AG09309 (cell line): ENCODE results near the gene ZNF774.
A peak's percentile ranks its signal among the peaks of the same experiment; 100 is the strongest.

Experiments
- DNase-seq: peaks from one replicate; pipeline ENCODE4 v3.0.0-alpha.2; 2010; ENCODE audit warnings: low read depth
- H3K4me3 ChIP-seq: 2 replicates; pipeline ENCODE4 v1.5.1; 2011; ENCODE audit warnings: mild to moderate bottlenecking, low read depth, low read length, moderate library complexity; ENCODE audit not compliant: control insufficient read depth
- TF ChIP-seq, protein P1 (sequence below): IDR thresholded peaks from 2 replicates; pipeline ENCODE4 v1.5.1; 2011; ENCODE audit warnings: mild to moderate bottlenecking, low read depth, low read length, inconsistent platforms; ENCODE audit not compliant: insufficient read depth, control insufficient read depth; ENCODE audit errors: missing control alignments

ZNF774 gene

GRCh38 chr15:90316139-90316538 lies 35.9 kb upstream of the ZNF774 start:
- TF ChIP-seq, protein P1, sequence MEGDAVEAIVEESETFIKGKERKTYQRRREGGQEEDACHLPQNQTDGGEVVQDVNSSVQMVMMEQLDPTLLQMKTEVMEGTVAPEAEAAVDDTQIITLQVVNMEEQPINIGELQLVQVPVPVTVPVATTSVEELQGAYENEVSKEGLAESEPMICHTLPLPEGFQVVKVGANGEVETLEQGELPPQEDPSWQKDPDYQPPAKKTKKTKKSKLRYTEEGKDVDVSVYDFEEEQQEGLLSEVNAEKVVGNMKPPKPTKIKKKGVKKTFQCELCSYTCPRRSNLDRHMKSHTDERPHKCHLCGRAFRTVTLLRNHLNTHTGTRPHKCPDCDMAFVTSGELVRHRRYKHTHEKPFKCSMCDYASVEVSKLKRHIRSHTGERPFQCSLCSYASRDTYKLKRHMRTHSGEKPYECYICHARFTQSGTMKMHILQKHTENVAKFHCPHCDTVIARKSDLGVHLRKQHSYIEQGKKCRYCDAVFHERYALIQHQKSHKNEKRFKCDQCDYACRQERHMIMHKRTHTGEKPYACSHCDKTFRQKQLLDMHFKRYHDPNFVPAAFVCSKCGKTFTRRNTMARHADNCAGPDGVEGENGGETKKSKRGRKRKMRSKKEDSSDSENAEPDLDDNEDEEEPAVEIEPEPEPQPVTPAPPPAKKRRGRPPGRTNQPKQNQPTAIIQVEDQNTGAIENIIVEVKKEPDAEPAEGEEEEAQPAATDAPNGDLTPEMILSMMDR, result no peak
- no peak overlapping the region for H3K4me3 ChIP-seq
- no peak for DNase-seq

- DNase-seq, result no peak
- H3K4me3 ChIP-seq, result no peak overlapping the region
- TF ChIP-seq, protein P1, result no peak
Observed at GRCh38 chr15:90318591-90318990, 33.5 kb upstream of the ZNF774 start.

GRCh38 chr15:90320062-90320884 lies 31.8 kb upstream of the ZNF774 start:
- TF ChIP-seq, protein P1, result peak; percentile 99
- peak; percentile 66 for DNase-seq
- no peak overlapping the region for H3K4me3 ChIP-seq

- no peak overlapping the region for H3K4me3 ChIP-seq
- no peak for DNase-seq
- TF ChIP-seq, protein P1, result no peak
Observed at GRCh38 chr15:90320885-90321278, 31.2 kb upstream of the ZNF774 start.

GRCh38 chr15:90322538-90322937 lies 29.5 kb upstream of the ZNF774 start:
- H3K4me3 ChIP-seq, result no peak overlapping the region
- no peak for DNase-seq
- TF ChIP-seq, protein P1, result no peak

DNA sequence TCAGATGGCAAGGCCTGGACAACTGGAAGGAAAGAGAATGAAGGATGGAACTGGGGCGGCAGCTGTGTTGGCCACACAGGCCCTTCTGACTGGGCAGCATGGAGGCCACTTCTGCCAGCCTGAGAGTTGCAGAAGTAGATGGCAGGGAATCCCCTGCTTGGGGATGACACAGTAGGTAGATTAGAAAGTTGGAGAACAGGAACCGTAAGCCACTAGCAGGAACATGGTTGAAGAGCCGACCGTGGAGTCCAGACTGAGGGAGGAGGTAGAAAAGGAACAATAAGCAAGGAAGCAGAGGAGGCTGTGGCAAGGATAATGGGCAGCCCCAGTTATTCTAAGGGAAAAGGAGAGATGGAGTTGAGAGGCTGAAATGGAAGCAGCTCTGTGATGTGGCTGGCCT lies 26.4 kb upstream of the ZNF774 start:
- TF ChIP-seq, protein P1, result no peak
- H3K4me3 ChIP-seq, result no peak overlapping the region
- DNase-seq, result no peak
